GM10266 (cell line): Measurements from ENCODE around the gene ECM1.

Source experiments
- DNase-seq: peaks from one replicate; pipeline ENCODE4 v3.0.0; 2012; ENCODE audit errors: extremely low spot score
- TF ChIP-seq, protein P1 (sequence below): IDR thresholded peaks from 2 replicates; pipeline ENCODE4 v1.5.1; 2012; ENCODE audit warnings: mild to moderate bottlenecking, low read depth; ENCODE audit not compliant: control insufficient read depth, insufficient read depth; ENCODE audit errors: missing control alignments

Gene ECM1

DNA sequence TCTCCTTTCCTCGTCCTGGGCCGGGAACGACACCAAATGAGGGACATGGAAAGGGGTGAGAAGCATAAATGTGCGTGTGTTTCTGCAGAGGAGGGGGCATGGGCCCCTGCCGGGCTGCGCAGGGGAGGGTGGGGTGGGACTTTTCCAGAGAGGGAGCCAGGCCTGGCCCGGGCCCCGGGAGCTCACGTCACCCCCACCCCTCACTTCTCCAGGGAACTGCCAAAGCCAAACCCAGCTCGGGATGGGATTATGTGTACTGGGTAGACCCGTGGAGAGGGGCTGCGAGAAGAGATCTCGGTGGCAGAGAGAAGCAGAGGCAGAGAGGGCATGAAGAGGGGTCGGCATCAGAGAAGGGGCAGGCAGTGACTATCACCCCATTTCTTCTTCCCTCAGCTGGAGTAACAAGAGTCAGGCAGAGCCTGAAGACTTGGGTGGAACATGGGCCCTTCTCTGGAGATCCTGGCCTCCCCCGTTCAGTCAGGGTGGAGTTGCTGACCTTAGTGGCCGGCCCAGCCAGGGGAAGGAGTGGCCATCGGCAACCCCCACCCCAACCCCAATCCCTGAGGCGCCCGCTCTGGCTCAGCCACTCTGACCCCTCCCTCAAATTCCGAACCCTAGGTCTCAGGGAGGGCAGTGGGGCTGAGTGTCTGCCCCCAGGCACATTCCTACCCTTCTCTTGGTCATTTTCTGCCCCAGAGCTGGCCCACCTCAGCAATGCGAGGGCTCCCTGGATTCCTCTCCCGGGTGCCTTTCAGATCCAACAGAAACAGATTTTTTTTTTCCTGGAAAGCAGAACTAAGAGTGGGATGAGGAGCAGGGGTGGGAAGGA lies 42.5 kb downstream of the ECM1 start:
- no peak for DNase-seq
- TF ChIP-seq, protein P1, sequence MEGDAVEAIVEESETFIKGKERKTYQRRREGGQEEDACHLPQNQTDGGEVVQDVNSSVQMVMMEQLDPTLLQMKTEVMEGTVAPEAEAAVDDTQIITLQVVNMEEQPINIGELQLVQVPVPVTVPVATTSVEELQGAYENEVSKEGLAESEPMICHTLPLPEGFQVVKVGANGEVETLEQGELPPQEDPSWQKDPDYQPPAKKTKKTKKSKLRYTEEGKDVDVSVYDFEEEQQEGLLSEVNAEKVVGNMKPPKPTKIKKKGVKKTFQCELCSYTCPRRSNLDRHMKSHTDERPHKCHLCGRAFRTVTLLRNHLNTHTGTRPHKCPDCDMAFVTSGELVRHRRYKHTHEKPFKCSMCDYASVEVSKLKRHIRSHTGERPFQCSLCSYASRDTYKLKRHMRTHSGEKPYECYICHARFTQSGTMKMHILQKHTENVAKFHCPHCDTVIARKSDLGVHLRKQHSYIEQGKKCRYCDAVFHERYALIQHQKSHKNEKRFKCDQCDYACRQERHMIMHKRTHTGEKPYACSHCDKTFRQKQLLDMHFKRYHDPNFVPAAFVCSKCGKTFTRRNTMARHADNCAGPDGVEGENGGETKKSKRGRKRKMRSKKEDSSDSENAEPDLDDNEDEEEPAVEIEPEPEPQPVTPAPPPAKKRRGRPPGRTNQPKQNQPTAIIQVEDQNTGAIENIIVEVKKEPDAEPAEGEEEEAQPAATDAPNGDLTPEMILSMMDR: no peak

DNA sequence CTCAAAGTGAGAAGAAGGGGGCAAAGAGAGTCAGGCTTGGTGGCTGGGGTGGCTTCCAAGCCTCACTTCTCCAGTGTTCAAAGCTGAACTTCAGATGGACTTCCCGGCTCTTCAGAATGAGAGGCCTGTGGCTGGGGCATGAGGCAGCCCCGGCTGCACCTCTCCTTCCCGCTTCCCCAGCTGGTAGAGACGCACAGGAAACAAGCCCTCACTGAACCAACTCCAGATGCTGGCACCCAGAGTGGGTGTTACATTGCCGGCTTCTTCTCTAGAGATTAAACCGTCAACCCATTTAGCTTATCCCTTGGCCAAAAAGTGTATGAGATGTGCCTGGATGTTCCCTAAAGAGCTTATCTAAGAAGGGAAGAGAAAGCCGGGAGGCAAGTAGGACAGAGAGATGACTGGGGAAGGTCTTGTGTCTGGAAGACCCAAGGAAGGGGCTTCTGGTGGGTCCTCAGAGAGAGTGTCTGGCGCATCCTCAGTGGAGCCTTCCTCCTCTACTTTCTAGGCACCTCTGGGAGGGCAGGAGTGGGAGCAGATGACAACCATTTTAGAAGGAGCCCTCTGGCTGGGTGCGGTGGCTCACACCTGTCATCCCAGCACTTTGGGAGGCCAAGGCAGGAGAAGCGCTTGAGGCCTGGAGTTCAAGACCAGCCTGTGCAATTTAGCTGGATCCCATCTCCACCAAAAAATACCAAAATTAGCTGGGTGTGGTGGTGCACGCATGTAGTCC lies 43.3 kb downstream of the ECM1 start:
- DNase-seq: no peak
- TF ChIP-seq, protein P1: no peak

DNA sequence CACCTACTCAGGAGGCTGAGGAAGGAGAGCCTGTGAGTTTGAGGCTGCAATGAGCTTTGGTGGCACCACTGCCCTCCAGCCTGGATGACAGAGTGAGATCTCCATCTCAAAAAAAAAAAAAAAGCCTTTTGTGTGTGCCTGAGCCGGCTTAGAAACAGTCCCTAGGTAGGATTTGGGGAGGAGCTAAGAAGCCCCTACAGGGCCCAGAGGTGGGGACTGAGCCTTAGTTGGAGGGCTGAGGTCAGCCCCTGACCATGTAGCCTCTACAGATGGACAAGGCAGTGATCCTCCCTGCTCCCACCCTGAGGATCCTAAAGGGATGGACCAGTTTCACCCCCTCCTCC lies 43.8 kb downstream of the ECM1 start:
- no peak for DNase-seq
- TF ChIP-seq, protein P1: no peak

DNA sequence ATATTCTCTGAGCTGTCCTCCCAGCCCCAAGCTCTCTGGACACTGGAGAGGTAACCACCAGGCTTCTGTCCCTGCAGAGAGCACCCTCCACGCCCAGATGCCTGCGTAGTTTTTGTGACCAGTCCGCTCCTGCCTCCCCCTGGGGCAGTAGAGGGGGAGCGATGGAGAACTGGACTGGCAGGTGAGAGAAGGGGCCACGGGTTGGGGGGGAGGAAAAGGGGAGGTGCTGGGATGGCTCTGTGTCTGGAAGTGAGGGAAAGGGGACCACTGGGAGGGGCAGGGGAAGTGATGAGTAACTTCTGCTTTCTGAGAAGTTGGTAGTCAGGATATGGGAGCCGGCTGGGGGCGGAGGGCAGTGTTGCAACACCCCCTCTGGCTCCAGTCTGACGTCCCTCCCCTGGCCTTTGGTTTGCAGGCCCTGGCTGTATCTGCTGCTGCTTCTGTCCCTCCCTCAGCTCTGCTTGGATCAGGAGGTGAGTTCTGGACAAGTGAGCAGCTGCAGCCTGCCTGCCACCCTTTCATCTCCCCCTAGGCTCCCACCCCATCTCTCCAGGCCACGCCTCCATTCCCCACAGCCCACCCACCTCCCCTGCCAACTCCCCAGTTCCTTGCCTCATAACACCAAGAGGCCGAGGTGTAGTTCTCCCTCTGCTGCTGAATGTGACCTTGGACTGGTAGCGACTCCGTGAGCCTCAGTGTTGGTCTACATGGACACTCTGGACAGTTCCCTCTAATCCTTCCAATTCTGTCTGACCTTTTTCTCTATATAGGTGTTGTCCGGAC lies 44.4 kb downstream of the ECM1 start:
- TF ChIP-seq, protein P1: no peak
- no peak for DNase-seq

DNA sequence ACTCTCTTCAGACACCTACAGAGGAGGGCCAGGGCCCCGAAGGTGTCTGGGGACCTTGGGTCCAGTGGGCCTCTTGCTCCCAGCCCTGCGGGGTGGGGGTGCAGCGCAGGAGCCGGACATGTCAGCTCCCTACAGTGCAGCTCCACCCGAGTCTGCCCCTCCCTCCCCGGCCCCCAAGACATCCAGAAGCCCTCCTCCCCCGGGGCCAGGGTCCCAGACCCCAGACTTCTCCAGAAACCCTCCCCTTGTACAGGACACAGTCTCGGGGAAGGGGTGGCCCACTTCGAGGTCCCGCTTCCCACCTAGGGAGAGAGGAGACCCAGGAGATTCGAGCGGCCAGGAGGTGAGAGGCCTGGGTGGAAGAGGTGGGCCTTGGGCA lies 45.0 kb downstream of the ECM1 start:
- DNase-seq: no peak

DNA sequence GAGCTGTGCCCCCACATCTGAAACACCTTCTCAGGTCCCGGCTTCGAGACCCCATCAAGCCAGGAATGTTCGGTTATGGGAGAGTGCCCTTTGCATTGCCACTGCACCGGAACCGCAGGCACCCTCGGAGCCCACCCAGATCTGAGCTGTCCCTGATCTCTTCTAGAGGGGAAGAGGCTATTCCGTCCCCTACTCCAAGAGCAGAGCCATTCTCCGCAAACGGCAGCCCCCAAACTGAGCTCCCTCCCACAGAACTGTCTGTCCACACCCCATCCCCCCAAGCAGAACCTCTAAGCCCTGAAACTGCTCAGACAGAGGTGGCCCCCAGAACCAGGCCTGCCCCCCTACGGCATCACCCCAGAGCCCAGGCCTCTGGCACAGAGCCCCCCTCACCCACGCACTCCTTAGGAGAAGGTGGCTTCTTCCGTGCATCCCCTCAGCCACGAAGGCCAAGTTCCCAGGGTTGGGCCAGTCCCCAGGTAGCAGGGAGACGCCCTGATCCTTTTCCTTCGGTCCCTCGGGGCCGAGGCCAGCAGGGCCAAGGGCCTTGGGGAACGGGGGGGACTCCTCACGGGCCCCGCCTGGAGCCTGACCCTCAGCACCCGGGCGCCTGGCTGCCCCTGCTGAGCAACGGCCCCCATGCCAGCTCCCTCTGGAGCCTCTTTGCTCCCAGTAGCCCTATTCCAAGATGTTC lies 45.6 kb downstream of the ECM1 start:
- TF ChIP-seq, protein P1: no peak
- DNase-seq: no peak

More for the DNA sequence above, 45.0 kb downstream of the ECM1 start:
- TF ChIP-seq, protein P1: no peak
